Skeletal muscle cell (primary cell): Measurements from ENCODE around the gene SLC38A8.

Experiments used
- DNase-seq: peaks from one replicate; pipeline ENCODE4 v3.0.0-alpha.2; 2010; ENCODE audit warnings: low read depth
- H3K4me3 ChIP-seq: 2 replicates; pipeline ENCODE4 v1.5.1; 2011; ENCODE audit warnings: low read depth, mild to moderate bottlenecking, control low read depth, low read length, moderate library complexity

Gene SLC38A8

GRCh38 chr16:84036982-84037425 lies 5.6 kb downstream of the SLC38A8 start:
- DNase-seq = no peak

GRCh38 chr16:84036131-84036530 lies 6.5 kb downstream of the SLC38A8 start:
- H3K4me3 ChIP-seq = no peak overlapping the region
- no peak for DNase-seq

More at GRCh38 chr16:84036982-84037425, 5.6 kb downstream of the SLC38A8 start:
- H3K4me3 ChIP-seq = no peak overlapping the region

- DNase-seq = no peak
- no peak overlapping the region for H3K4me3 ChIP-seq
Measured at GRCh38 chr16:84034516-84034915, 8.1 kb downstream of the SLC38A8 start.

- H3K4me3 ChIP-seq = no peak overlapping the region
- no peak for DNase-seq
Measured at GRCh38 chr16:84033251-84034195, 9.1 kb downstream of the SLC38A8 start.

- DNase-seq = no peak
- no peak overlapping the region for H3K4me3 ChIP-seq
Measured at GRCh38 chr16:84032458-84033178, 10.0 kb downstream of the SLC38A8 start.

- DNase-seq = no peak
- no peak overlapping the region for H3K4me3 ChIP-seq
Measured at GRCh38 chr16:84031556-84031955, 11.0 kb downstream of the SLC38A8 start.

GRCh38 chr16:84029297-84030047 lies 13.1 kb downstream of the SLC38A8 start:
- H3K4me3 ChIP-seq = no peak overlapping the region
- DNase-seq = no peak

GRCh38 chr16:84027625-84028024 lies 15.0 kb downstream of the SLC38A8 start:
- no peak for DNase-seq
- H3K4me3 ChIP-seq = no peak overlapping the region

GRCh38 chr16:84026606-84027005 lies 16.0 kb downstream of the SLC38A8 start:
- no peak overlapping the region for H3K4me3 ChIP-seq
- DNase-seq = no peak

GRCh38 chr16:84024854-84025253 lies 17.7 kb downstream of the SLC38A8 start:
- H3K4me3 ChIP-seq = no peak overlapping the region
- DNase-seq = no peak

GRCh38 chr16:84022644-84023043 lies 20.0 kb downstream of the SLC38A8 start:
- no peak for DNase-seq
- H3K4me3 ChIP-seq = no peak overlapping the region

GRCh38 chr16:84021488-84021887 lies 21.1 kb downstream of the SLC38A8 start:
- DNase-seq = no peak
- no peak overlapping the region for H3K4me3 ChIP-seq

- no peak for DNase-seq
- no peak overlapping the region for H3K4me3 ChIP-seq
Measured at GRCh38 chr16:84020353-84020752, 22.2 kb downstream of the SLC38A8 start.

- no peak overlapping the region for H3K4me3 ChIP-seq
- no peak for DNase-seq
Measured at GRCh38 chr16:84018710-84019109, 23.9 kb downstream of the SLC38A8 start.

GRCh38 chr16:84016477-84016876 lies 26.1 kb downstream of the SLC38A8 start:
- no peak for DNase-seq
- H3K4me3 ChIP-seq = no peak overlapping the region

- H3K4me3 ChIP-seq = no peak overlapping the region
- DNase-seq = no peak
Measured at GRCh38 chr16:84015399-84015798, 27.2 kb downstream of the SLC38A8 start.

GRCh38 chr16:84014570-84015327 lies 27.8 kb downstream of the SLC38A8 start:
- no peak for DNase-seq
- H3K4me3 ChIP-seq = no peak overlapping the region

GRCh38 chr16:84013787-84014569 lies 28.6 kb downstream of the SLC38A8 start:
- H3K4me3 ChIP-seq = no peak overlapping the region

More at GRCh38 chr16:84013787-84014569, 28.6 kb downstream of the SLC38A8 start:
- no peak for DNase-seq
